Inflammatory macrophage (primary cell): ENCODE results near the gene TFB2M.

ENCODE experiments used
- DNase-seq, 2 donors: peaks; one replicate each; pipeline ENCODE4 v3.0.0-alpha.2; 2020 to 2022

Gene TFB2M

DNA sequence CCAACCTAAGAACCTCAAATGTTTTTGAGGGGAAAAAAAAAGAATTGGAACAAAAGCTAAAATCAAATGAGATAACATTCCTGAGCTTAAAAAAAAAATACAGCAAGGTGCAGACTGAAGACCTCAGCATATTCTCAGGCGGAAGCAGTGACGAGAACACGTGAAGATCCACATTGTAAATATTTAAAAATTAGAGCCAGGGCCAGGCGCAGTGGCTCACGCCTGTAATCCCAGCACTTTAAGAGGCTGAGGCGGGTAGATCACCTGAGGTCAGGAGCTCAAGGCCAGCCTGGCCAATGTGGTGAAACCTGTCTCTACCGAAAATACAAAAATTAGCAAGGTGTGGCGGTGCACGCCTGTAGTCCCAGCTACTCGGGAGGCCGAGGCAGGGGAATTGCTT is 15.7 kb downstream of the TFB2M start:
- no peak for DNase-seq

GRCh38 chr1:246549665-246550064 is 16.4 kb downstream of the TFB2M start:
- DNase-seq, result no peak

GRCh38 chr1:246544001-246544400 is 22.1 kb downstream of the TFB2M start:
- no peak for DNase-seq

DNA sequence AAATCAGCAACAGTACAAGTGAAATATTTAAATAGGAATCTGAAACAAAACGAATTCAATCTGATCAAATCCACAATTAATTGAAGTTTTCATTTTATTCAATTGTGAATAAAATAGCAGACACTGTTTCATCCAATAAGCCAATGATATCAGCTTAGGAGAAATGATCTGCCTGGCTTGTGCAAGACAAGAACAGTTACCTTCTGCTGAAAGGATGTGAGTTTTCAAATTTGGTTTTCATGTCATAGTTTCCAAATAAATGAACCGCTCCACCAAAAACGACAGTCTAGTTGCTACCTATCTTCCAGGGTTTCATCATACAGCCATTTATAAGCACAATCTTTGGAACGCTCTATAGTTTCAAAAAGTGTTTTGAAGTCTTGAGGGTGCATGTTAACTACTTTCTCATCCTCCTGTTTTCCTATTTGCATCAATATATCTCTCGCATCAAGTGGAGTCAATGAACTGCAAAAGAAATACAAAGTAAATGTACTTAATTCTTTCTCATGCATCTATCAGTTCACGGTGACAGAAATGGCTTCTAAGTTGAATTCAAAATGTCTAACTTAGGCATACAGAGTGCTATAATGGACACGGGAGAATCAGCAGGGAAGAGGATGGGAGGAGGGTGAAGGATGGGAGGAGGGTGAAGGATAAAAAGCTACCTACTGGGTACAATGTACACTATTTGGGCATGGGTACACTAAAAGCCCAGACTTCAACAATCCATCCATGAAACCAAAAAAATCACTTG is 25.1 kb downstream of the TFB2M start:
- no peak for DNase-seq

DNA sequence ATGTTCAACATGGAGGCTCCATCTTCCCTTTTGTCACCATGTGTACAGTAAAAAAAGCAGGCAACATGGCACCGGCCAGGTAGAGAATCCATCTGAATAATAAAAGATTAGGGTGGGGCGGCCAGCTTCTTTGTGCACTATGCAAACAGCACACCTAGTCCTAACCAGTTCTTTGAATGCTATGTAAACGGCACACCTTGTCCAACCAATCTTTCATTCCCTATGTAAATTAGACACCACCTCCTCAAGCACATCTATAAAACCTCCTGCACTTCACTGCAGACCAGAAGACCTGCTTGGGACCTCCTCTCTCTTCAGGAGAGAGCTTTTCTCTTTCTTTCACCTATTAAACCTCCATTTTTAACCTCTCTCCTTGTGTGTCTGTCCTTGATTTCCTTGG is 28.2 kb downstream of the TFB2M start:
- no peak for DNase-seq

DNA sequence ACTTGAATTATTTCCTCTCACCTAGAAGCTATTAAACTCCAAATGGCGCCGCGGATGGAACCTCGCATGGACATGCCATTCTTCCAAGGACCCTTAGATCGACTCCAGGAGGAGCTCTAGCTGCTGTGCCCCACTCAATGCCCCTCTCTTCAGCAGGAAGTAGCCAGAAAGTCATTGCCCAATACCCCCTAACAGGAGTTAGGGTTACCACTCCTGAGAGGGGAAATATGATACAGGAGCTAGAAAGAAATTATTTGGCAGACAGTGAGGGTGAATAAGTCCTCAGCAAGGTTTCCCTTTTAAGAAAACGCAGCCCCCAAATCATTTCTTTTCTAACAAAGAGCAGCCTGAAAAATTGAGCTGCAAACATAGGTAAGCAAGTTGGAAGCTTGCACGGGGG is 28.6 kb downstream of the TFB2M start:
- no peak for DNase-seq

GRCh38 chr1:246534114-246534513 is 31.9 kb downstream of the TFB2M start:
- no peak for DNase-seq

GRCh38 chr1:246533371-246533905 is 32.6 kb downstream of the TFB2M start:
- DNase-seq, result no peak

DNA sequence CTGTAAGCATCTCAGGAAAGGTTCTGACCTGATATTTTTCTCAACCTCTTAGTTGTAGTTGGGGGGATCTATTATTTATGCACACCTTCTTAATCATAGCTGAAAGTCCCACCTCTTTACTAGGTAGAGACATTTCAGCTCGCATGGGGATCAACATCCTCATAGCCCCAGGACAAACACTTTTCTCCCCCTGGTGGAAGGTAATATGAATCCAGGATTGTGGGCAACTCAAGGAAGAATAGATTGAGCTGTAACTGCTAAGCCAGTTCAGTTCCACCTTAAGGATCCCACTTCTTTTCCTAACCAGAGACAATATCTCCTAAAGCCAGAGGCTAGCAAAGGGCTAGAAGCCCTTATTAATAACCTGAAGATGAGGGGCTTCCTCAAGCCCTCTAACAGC is 33.5 kb downstream of the TFB2M start:
- DNase-seq, result no peak

- no peak for DNase-seq
Observed at GRCh38 chr1:246530482-246530881, 35.6 kb downstream of the TFB2M start.

GRCh38 chr1:246528933-246529731 is 36.9 kb downstream of the TFB2M start:
- no peak for DNase-seq

- DNase-seq, result no peak
Observed at GRCh38 chr1:246527402-246528088, 38.5 kb downstream of the TFB2M start.

DNA sequence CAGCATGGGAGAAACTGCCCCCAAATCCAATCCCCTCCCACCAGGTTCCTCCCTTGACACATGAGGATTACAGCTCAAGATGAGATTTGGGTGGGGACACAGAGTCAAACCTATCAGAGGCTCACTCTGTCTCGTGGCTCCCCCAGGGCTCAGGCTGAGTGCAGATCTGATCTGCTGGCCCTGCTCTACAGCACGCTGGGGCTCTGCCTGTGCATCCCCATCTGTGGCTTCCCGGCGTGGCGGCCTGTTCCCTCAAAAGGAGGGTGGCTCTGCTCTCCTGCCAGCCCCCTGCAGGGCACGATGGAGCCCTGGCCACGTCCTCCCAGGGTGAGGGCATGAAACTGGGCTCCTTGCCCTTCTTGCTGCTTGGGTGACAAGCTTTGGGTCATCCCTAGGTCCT is 39.1 kb downstream of the TFB2M start:
- DNase-seq, result no peak

GRCh38 chr1:246526380-246526779 is 39.7 kb downstream of the TFB2M start:
- DNase-seq, result no peak

- no peak for DNase-seq
Observed at GRCh38 chr1:246519514-246519913, 46.5 kb downstream of the TFB2M start.

DNA sequence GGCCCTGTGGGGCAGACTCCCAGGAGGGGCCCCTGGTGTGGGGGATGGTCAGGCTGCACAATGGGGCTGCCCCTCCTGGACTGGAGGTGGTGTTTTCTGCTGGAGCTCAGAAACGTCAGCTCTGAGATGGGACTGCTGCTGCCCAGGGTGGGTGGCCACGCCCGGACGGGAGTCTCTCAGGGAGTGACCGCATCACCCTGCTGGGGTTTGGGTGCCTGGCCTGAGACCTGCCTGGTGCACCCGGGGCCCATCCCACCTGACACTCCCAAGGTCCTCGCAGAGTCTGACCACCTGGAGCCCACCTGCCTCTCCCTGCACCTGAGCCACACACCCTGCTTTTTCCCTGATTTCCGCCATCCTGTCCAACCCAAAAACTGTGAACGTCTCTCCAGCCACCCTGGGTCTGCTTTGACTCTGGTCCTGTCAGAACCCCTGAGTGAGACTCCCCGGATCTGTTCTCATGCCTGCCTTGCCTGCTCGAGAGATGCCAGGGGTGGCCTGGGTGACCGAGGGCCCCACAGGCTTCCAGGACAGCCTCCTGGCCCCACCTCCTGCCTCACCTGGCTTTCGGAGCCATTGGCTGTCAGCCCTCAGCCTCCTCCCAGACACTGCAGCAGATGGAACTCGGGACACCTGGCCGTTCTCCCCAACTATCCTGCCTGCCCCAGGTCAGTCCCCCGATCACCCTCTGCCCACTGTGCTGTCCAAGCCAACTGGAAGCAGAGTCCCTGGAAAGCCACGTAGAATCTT is 47.4 kb downstream of the TFB2M start:
- DNase-seq, result no peak

GRCh38 chr1:246517391-246517790 is 48.7 kb downstream of the TFB2M start:
- DNase-seq, result no peak

- no peak for DNase-seq
Observed at GRCh38 chr1:246516126-246516525, 49.9 kb downstream of the TFB2M start.

DNA sequence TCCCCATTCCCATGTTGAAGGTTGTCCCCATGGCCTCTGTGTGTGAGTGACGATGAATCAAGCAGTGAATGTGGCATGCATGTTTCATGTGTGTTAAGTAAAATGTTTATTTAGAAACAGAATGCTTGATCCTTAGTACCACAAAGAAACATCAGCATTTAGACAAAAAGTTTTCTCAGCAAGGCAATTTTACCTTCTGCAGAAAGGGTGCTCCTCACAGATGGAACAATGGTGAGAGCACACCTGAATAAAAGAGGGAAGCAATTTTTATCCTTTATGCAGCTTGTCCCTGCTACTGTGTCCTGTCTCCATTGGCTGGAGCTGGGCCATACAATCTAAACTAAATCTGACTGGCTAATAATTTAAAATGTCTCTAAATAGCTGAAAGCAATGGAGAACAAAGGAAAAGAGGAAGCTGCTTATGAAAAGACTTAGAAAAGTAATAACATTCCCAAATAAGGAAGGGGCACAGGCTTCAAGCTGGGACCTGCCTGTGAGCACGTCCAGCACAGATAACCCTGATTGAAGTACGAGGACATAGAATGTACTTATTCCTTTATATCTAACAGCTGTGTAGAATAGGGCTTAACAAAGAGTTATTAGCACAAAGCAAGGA is 50.6 kb downstream of the TFB2M start:
- no peak for DNase-seq

- DNase-seq, result no peak
Observed at GRCh38 chr1:246513619-246514343, 52.3 kb downstream of the TFB2M start.

DNA sequence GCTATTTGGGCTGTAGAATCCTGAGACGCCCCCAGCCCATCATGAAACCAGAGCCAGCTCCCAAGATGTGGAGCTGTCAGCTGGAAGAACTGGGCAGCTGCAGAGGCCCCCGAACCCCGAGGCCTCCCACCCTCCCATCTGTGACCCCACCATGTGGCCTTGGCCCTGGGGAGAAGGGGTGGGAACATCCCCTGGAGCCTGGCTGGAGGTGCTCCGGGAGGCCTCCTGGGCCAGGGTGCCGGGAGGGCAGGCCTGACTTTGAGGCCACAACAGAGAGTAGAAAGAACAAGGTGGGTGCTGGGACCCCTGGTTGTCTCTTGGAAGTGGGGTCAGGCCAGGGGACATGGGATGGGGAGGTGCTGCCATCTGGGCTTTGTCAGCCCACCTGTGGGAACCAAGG is 53.0 kb downstream of the TFB2M start:
- no peak for DNase-seq
